Stimulated activated naive CD8-positive, alpha-beta T cell treated with anti-CD3 and anti-CD28 coated beads, Interleukin-15, amount 100 ng/mL, for 72 hours (primary cell): ENCODE measurements around the gene IGF2BP1.
"Not testable (repeated sequence)": the region's sequence is repeated elsewhere in the genome, so short reads cannot be mapped to it uniquely, and the experiment has no call there.

Experiments used
- ATAC-seq: fragments of 150-1000 bp; cut with Tn5 transposase; 2 replicates; pipeline ENCODE4 v1.10.0; 2021; ENCODE audit warnings: mild to moderate bottlenecking, moderate library complexity
- DNase-seq, 2 donors: peaks; one replicate each; pipeline ENCODE4 v3.0.0; 2021 to 2022
- H3K27ac Mint-ChIP-seq, 2 donors: one replicate each; pipeline ENCODE4 v1.8.0; 2022; ENCODE audit warnings: mild to moderate bottlenecking in 2 of 2, mixed read lengths in 2 of 2, moderate library complexity in 2 of 2
- H3K27me3 Mint-ChIP-seq: one replicate; pipeline ENCODE4 v1.8.0; 2022; ENCODE audit warnings: mixed read lengths
- H3K4me1 Mint-ChIP-seq: one replicate; pipeline ENCODE4 v1.8.0; 2022; ENCODE audit warnings: mild to moderate bottlenecking, mixed read lengths
- H3K4me3 Mint-ChIP-seq, 2 donors: one replicate each; pipeline ENCODE4 v1.8.0; 2022; ENCODE audit warnings: mild to moderate bottlenecking in 2 of 2, mixed read lengths in 2 of 2, moderate library complexity in 1 of 2
- H3K9me3 Mint-ChIP-seq, 2 donors: one replicate each; pipeline ENCODE4 v1.8.0; 2022; ENCODE audit warnings: mixed read lengths in 2 of 2

The IGF2BP1 gene

GRCh38 chr17:49053171-49053829 is 56.1 kb downstream of the IGF2BP1 start:
- DNase-seq (no peak), ATAC-seq (no peak)
- Mint-ChIP-seq H3K27me3 (no peaks in the 10 kb centered on the region), H3K27ac (no peak overlapping the region), H3K4me1 (peaks cover 6% of the 10 kb centered on the region), H3K9me3 (no peaks in the 10 kb centered on the region), H3K4me3 (no peak overlapping the region)

GRCh38 chr17:49054342-49055092 is 57.3 kb downstream of the IGF2BP1 start:
- Mint-ChIP-seq H3K4me1 (peaks cover 6% of the 10 kb centered on the region), H3K4me3 (no peak overlapping the region), H3K27me3 (no peaks in the 10 kb centered on the region), H3K9me3 (no peaks in the 10 kb centered on the region), H3K27ac (no peak overlapping the region)
- ATAC-seq = no peak
- no peak for DNase-seq

GRCh38 chr17:49055181-49055927 is 58.2 kb downstream of the IGF2BP1 start:
- H3K27me3 Mint-ChIP-seq = no peaks in the 10 kb centered on the region
- peaks cover 6% of the 10 kb centered on the region for H3K4me1 Mint-ChIP-seq
- H3K9me3 Mint-ChIP-seq = no peaks in the 10 kb centered on the region
- ATAC-seq (no peak), DNase-seq (no peak)
- no peak overlapping the region for H3K27ac Mint-ChIP-seq
- H3K4me3 Mint-ChIP-seq = no peak overlapping the region

GRCh38 chr17:49061524-49061943 is 64.3 kb downstream of the IGF2BP1 start:
- no peak overlapping the region for H3K4me3 Mint-ChIP-seq
- no peaks in the 10 kb centered on the region for H3K9me3 Mint-ChIP-seq
- no peak for ATAC-seq
- H3K4me1 Mint-ChIP-seq = no peaks in the 10 kb centered on the region
- DNase-seq = no peak
- peaks cover 14% of the 10 kb centered on the region for H3K27me3 Mint-ChIP-seq
- no peak overlapping the region for H3K27ac Mint-ChIP-seq

- Mint-ChIP-seq H3K27ac (no peak overlapping the region), H3K9me3 (no peaks in the 10 kb centered on the region), H3K4me3 (no peak overlapping the region), H3K4me1 (no peaks in the 10 kb centered on the region), H3K27me3 (peaks cover 14% of the 10 kb centered on the region)
- DNase-seq (no peak), ATAC-seq (no peak)
These were observed 66.5 kb downstream of the IGF2BP1 start for GRCh38 chr17:49063652-49064051.

GRCh38 chr17:49067163-49067562 is 70.0 kb downstream of the IGF2BP1 start:
- ATAC-seq = no peak

GRCh38 chr17:49069585-49070273 is 72.5 kb downstream of the IGF2BP1 start:
- Mint-ChIP-seq H3K4me3 (no peak overlapping the region), H3K9me3 (no peaks in the 10 kb centered on the region), H3K4me1 (no peaks in the 10 kb centered on the region), H3K27me3 (peaks cover 6% of the 10 kb centered on the region), H3K27ac (no peak overlapping the region)
- DNase-seq (no peak), ATAC-seq (no peak)

More at GRCh38 chr17:49067163-49067562, 70.0 kb downstream of the IGF2BP1 start:
- no peak overlapping the region for H3K4me3 Mint-ChIP-seq
- H3K4me1 Mint-ChIP-seq = no peaks in the 10 kb centered on the region
- H3K9me3 Mint-ChIP-seq = no peaks in the 10 kb centered on the region
- H3K27me3 Mint-ChIP-seq = peaks cover 6% of the 10 kb centered on the region
- peak overlapping the region in 1 of 2 donors; percentile 54 for H3K27ac Mint-ChIP-seq
- no peak for DNase-seq

- H3K4me3 Mint-ChIP-seq = no peak overlapping the region
- H3K4me1 Mint-ChIP-seq = no peaks in the 10 kb centered on the region
- DNase-seq = no peak
- H3K9me3 Mint-ChIP-seq = no peaks in the 10 kb centered on the region
- peak overlapping the region in 1 of 2 donors; percentile 29 for H3K27ac Mint-ChIP-seq
- ATAC-seq = no peak
- H3K27me3 Mint-ChIP-seq = peaks cover 8% of the 10 kb centered on the region
These were observed 73.9 kb downstream of the IGF2BP1 start for GRCh38 chr17:49071106-49071505.

- H3K4me1 Mint-ChIP-seq = no peaks in the 10 kb centered on the region
- ATAC-seq (no peak), DNase-seq (no peak)
- no peaks in the 10 kb centered on the region for H3K9me3 Mint-ChIP-seq
- peak overlapping the region in 1 of 2 donors; percentile 43 for H3K27ac Mint-ChIP-seq
- H3K4me3 Mint-ChIP-seq = no peak overlapping the region
- H3K27me3 Mint-ChIP-seq = peaks cover 29% of the 10 kb centered on the region
These were observed 77.8 kb downstream of the IGF2BP1 start for GRCh38 chr17:49074851-49075540.

- H3K4me3 Mint-ChIP-seq = no peak overlapping the region
- H3K4me1 Mint-ChIP-seq = no peaks in the 10 kb centered on the region
- ATAC-seq = no peak
- DNase-seq = no peak
- no peak overlapping the region for H3K27ac Mint-ChIP-seq
- no peaks in the 10 kb centered on the region for H3K9me3 Mint-ChIP-seq
- H3K27me3 Mint-ChIP-seq = peaks cover 38% of the 10 kb centered on the region
These were observed 79.6 kb downstream of the IGF2BP1 start for GRCh38 chr17:49076573-49077384.

- H3K9me3 Mint-ChIP-seq = no peaks in the 10 kb centered on the region
- H3K4me3 Mint-ChIP-seq = no peak overlapping the region
- peaks cover 38% of the 10 kb centered on the region for H3K27me3 Mint-ChIP-seq
- H3K27ac Mint-ChIP-seq = no peak overlapping the region
- H3K4me1 Mint-ChIP-seq = no peaks in the 10 kb centered on the region
- ATAC-seq = no peak
- no peak for DNase-seq
These were observed 81.1 kb downstream of the IGF2BP1 start for GRCh38 chr17:49078248-49078647.

GRCh38 chr17:49079840-49080663 is 82.9 kb downstream of the IGF2BP1 start:
- Mint-ChIP-seq H3K27ac (no peak overlapping the region), H3K27me3 (peaks cover 37% of the 10 kb centered on the region), H3K4me1 (no peaks in the 10 kb centered on the region), H3K4me3 (no peak overlapping the region), H3K9me3 (no peaks in the 10 kb centered on the region)
- DNase-seq (no peak), ATAC-seq (no peak)

- H3K27ac Mint-ChIP-seq = no peak overlapping the region
- DNase-seq (no peak), ATAC-seq (no peak)
- no peak overlapping the region for H3K4me3 Mint-ChIP-seq
- peaks cover 46% of the 10 kb centered on the region for H3K27me3 Mint-ChIP-seq
- no peaks in the 10 kb centered on the region for H3K4me1 Mint-ChIP-seq
- H3K9me3 Mint-ChIP-seq = no peaks in the 10 kb centered on the region
These were observed 85.0 kb downstream of the IGF2BP1 start for GRCh38 chr17:49082231-49082630.

- not testable (repeated sequence) for H3K27ac Mint-ChIP-seq, H3K9me3 Mint-ChIP-seq, ATAC-seq, H3K4me1 Mint-ChIP-seq, DNase-seq, H3K4me3 Mint-ChIP-seq
- peaks cover 42% of the 10 kb centered on the region for H3K27me3 Mint-ChIP-seq
These were observed 87.9 kb downstream of the IGF2BP1 start for GRCh38 chr17:49085046-49085445.
